Activated CD8-positive, alpha-beta memory T cell treated with anti-CD3 and anti-CD28 coated beads, Interleukin-2, amount 50 U/mL, for 4 hours (primary cell): ENCODE measurements around the gene FBXO9.

ENCODE experiments used
- DNase-seq: peaks from one replicate; pipeline ENCODE4 v3.0.0-alpha.2; 2020

The FBXO9 gene

DNA sequence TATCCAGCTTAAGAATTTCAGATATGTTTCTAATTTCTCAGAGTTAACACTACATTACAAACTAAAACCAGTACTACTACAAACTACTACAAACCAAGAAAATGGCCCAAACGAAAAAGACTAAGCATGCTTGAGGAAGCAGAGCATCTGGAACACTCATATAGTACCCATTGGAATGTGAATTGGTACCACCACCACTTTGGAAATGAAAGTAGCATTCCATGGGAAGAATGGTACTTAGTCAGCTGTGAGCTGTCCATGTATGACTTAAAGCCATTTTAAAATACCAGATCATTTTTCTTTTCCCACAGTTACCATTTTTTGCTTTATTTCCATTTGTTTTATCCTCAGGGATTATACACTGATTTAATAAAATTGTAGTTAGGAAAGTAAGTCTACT is 30.5 kb downstream of the FBXO9 start:
- no peak for DNase-seq

DNA sequence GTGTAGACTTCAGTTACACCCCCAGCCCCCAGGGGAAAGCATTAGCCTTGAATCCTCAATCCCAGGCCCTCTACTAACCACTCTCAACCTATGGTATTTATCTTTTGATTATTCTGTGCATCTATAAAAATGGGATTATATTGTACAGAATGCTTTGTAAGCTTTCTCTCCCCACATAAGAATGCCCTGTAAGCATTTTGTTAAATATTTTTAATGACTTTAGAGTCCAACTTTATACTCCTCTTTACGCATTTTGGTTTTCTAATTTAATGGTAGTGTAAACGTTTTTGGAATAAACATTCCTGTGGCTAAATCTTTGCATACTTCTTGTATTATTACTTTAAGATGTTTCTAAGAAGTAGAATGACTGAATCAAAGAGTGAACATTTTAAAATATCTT is 35.4 kb downstream of the FBXO9 start:
- no peak for DNase-seq

DNA sequence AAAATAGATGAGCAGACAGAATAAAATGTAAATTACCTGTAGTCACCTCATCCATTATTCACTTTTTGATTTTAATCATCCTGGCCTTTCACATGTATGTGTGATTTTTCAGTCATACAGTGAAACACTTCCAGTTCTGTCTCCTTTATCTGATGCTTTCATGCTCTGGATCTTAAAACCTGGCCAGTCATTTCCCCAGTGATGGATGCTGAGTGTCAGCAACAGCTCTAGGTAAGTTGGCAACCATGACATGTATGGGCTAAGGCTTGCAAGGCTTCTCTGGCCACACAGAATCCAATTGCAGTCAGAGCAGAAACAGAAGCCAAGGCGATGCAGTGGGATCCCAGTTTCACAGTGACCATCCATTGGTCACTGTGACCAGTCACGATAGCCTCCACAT is 35.8 kb downstream of the FBXO9 start:
- DNase-seq = no peak

DNA sequence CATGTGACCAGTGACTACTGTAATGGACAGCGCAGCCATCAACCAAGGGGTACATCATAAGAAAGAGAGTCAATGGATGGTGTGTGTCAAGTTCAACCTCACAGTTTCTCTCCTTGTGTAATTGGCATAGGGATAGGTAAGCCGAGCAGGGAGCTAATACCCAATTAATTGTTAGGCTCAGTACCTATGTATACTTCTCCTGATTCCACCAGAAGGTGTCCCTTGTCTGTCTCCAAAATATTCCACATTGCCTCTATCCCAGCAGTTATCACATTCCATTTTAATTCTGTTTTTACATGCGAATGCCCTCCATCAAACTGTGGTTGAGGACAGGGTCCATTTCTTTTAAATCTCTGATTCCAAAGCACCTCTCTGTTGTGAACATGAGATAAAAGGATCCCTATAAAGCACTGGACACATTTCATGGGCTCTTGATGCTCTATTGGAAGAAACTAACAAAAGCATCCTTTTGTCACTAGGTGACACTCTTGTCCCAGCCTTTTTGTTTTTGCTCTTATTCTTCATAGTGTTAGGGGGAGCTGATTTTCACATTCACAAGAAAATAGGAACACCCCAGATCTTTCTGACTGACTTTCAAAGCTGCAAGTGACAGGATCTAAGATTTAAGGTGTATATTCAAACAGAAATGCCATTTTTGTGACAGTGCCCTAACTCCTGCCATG is 38.9 kb downstream of the FBXO9 start:
- no peak for DNase-seq

DNA sequence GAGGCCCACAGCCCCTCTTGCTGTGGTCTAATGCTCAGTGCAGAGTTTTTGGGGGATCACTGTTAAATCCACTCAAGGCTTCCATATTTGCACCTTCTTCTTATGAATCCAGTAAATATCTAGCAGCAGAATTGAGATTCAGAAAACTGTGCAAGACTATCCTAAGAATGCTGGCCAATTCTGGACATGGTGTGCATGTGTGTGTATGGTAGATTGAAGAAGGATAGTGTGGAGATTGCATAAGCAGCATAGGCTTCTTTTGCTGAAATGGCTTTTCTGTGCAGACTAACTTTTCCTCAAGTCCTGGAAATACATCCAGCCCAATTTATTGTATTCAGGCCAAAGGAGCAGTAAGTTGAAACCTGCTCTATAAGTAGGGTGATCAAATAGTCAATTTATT is 39.7 kb downstream of the FBXO9 start:
- DNase-seq = no peak

DNA sequence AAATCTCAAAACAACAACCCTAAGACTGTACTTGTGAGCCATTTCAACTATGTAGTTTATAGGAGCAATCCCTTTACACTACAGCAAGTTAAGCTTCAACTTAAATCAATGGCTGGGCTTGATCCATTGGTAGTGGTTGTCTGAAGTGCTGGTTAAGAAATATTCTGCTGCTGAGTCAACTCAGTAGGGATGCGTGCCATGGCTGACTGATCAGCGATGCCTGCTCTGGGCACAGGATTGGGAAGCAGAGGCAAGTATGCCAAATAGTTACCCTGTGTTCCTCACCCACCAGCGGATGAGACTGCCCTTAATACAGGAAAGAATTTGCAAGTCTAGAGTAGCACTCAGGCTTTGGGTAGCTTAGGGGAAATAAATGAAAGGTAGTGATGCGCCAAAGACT is 41.9 kb downstream of the FBXO9 start:
- DNase-seq = no peak

DNA sequence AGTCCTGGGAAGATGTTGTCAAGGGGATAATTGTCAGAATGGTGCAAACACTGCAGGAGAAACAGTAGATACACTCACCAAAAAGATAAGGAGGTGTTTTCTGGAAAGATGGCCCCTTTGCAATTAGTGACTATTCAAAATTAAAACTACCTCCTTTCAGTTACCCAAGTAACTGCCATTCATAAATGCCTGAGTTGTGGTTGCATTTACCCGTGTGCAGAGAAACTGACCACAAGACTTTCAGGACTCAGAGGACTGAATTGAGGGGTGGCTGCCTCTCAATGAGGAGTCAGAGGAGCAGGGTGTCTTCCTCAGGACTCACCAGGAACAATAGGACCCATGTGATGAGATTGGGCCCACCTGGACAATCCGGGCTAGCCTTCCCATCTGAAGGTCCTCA is 44.4 kb downstream of the FBXO9 start:
- no peak for DNase-seq

DNA sequence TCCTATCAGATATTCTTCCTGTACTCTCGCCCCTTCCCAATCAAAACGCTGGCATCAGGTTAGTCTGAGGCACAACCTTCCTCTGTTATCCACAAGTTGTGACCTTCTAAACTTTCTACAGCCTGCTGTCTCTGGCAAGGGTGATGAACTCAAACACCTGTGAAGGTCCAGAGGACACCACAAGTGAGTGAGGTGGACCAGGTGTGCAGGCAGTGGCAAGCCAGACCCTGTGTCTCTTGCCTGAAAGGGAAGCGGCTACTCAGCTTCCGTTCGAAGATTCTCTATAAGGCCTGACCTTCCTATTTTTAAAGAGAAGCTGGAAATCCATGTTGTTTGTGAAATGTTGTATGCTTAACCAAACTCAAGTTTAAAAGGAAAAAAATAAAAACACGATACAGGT is 46.7 kb downstream of the FBXO9 start:
- DNase-seq = no peak

DNA sequence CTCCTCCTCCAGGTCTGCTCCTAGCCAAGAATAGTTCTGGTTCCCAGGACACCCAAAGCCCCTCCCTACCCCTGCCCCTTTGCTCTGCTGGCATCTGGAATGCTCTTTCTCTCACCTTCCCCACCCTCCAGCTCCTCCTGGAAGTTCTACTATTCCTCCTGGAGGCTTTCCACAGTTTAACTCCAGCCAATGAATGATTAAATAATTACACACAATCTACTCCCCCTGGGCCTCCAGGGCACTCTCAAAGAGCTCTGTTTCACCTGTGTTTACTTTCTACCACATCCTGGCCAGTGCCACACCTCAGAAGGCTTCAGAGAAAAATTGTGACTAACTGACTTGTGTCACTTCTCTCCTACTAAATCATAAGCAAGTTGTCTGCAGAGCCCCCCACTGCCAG is 47.2 kb downstream of the FBXO9 start:
- no peak for DNase-seq

DNA sequence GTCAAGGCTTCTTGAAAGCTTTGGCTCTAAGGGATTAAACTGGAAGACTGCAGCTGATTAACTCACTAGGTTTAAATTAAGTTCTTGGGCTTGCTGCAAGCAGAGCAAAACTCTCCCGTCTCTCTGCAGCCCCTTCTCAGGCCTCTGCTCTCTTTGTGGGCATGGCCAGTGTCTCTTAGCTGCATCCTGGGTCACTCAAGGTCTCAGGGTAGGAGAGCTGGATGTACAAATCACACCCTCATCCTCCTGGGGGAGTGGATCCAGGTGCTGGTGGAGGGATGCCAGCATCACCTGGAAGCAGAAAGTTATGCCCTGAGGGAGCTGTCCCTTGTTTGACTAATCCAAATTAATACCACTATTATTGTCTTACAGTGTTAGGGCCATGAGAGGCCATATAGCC is 47.7 kb downstream of the FBXO9 start:
- DNase-seq = no peak

DNA sequence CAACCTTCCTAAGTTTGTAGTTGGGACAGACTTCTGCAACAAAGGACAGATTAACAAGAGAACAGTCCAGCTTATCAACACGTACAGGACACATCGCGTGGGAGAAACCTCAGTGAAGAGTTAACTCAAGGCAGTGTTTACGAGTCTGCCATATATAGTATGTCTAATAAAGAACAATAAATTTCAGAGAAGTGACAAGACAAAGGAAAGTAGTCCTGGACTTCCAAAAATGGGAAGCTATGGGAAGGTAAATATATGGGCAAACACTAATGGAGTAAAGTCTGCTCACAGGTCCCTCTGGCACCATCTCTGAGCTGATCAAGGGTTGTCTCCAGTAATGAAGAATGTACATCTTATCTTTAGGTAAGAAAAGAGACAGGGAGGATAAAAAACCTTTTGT is 48.5 kb downstream of the FBXO9 start:
- no peak for DNase-seq

DNA sequence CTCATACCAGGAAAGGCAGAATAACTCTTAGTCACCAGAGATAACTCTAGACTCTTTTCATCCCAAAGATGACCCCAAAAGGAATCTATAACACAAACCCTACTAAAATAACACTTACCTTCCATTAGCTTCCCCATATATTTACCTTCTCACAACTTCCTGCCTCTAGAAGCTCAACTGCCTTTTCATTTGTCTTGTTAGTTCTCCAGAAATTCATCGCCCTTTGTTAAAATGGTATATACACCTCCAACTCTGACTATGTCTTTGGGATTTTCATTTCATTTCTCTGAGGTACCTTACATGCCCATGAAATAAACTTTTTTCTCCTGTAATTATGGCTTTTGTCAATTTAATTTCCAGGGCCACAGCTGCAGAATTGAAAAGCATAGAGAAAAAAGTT is 49.9 kb downstream of the FBXO9 start:
- DNase-seq = no peak

DNA sequence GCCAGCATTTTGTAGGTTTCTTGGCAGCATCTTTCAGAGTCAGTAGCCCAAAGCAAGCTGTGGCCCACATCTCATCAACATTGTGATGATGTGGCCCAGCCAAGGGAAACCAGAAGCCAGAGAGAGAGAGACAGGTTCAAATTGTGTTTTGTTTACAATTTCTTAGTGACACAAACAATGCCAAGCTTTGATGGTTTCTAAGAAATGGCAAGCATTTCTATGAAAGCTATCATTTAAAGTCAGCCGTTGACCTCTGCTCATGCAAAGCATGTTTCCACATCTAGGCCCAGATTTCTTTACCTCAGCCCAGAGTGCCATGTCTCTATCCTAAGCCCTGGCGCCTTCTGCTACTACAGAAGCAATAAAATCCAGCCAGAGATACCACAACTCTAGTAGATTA is 50.5 kb downstream of the FBXO9 start:
- no peak for DNase-seq

DNA sequence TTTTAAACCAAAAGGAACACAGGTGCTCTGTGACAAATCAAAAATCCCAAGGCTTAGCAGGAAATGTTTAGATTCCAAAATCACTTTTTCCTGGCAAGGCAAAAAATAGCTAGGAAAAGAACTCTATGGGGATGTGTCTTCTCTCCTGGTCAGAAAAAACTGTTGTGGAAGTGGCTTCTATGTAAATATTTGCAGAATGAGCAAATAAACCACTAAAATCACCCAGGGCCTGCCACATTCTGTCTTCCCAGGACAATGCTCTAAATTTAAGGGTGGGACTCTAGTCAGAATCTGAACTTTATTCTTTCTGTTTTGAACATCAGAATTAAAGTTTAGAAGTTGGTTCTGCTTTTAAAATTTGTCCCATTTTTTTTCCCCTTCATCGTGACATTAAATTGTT is 54.1 kb downstream of the FBXO9 start:
- no peak for DNase-seq

DNA sequence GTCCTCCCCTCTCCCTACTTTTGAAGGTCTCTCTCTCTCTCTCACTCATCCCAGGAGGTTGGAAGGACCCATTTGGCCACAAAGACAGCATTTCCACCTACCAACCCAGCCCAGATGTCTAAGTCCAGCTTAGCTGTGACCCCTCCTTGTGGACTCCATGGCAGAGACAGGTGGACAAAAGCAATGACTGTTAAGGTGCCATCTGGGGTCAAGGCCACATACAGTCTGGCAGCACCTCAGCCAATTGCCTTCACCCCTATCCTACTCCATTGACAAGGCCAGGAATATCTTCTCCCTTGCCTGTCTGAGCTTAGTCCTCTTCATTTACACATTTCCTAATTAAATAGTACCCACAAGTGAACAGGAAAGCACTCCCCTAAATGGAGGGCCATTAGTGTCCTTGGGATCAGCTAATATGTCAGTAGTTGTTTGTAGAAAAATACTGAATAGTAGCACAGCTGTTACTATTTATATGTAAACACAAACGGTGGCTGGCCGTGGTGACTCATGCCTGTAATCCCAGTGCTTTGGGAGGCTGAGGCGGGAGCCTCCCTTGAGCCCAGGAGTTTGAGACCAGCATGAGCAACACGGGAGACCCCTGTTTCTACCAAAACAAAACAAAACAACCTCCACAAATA is 54.7 kb downstream of the FBXO9 start:
- DNase-seq = no peak

DNA sequence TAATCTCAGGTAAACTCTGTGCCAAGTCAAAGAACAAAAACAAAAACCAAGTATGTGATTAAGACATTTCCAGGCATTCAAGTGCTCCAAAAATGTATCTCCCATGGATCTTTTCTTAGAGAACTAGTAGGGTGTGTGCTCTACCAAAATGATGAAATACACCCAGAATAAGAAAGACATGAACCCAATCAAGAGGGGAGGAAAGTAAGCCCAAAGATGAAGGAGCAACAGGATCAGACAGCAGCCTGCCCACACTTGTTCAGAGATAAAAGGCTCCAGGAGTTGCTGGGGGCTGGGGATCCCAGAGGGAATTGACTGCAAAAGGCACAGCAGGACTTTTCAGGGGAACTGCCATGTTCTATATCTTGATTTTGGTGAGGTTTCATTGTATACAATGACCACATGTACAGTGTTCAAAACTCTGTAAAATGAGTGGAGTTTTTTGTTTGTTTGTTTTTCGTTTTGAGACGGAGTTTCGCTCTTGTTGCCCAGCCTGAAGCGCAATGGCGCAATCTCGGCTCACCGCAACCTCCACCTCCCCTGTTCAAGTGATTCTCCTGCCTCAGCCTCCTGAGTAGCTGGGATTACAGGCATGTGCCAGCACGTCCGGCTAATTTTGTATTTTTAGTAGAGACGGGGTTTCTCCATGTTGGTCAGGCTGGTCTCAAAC is 59.1 kb downstream of the FBXO9 start:
- no peak for DNase-seq

DNA sequence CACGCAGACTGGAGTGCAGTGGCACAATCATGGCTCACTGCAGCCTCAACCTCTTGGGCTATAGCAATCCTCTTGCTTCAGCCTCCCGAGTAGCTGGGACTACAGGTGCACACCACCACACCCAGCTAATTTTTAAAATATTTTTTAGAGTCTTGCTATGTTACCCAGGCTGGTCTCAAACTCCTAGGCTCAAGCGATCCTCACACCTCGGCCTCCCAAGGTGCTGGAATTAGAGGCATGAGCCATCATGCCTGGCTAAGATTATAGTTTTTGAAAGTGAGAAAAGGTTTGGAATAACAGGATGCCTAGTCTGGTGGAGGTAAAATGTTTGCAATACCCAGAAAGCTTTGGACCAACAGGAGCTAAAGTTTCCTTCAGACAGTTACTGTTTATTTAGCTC is 60.1 kb downstream of the FBXO9 start:
- no peak for DNase-seq

DNA sequence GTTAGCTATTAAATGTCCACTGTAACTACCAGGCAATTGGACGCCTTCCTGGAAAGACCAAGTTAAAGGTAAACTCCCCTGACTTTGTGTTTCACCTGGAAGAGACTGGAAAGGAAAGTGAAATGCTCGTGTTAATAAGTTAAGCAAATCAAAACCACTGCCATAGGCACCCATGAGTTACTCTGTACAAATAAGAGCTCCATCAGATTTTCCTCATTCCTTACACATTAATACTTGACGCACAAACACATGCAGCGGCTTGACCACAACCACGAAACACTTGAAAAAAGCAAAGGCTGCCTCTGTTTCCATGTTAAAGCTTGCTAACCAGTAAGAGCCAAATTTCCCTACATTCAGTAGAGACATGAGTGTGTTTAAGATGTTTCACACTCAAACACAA is 63.6 kb downstream of the FBXO9 start:
- no peak for DNase-seq

DNA sequence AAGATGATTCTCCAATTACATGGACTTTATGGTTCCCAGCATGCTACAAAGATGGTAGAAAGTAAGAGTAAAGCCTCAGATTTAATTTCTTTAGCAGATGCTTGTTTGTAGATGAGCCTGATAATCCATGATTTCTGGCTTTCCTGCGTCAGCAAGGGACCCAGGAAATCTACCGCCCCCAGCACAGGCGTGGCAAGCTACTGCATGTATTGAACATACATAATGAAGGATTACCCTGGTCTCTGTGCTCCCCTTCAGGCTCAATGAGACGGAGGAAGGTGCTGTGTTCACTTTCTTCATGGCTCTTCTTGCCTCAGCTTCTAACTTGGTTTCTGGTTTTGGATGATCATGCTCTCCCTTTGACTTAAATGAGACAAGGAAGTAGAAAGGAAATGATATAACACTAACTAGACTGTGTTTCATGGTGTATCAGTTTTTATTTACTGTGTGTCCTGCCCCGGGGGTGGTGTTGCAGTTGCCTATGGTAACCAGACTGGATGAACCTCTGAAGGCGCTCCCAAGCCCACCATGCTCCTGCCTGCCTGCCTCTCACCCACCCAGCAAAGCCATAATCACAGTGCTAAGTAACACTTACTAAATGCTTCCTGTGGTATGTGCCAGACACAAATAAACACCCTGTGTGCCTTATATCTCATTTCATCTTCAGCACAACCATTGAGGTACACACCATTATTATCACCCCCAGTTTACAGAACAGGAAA is 65.5 kb downstream of the FBXO9 start:
- DNase-seq = no peak

DNA sequence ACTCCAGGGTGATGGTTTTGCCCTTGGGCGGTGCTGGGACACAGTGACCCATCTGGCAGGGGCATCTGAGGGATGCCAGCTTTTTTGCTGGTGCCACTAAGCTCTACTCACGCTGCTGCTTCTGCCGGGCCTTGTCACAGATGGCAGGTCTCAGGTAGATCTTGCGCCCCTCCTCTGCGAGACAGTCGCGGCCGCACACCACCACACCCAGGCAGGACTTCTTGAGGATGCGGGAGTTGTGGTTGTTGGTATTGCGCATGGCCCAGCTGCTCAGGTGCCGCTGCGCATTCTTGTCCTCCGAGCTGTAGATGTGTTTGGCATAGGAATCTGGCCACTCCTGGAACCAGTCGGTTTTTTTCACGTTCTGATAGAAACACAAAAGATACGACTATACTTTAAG is 68.8 kb downstream of the FBXO9 start:
- no peak for DNase-seq

DNA sequence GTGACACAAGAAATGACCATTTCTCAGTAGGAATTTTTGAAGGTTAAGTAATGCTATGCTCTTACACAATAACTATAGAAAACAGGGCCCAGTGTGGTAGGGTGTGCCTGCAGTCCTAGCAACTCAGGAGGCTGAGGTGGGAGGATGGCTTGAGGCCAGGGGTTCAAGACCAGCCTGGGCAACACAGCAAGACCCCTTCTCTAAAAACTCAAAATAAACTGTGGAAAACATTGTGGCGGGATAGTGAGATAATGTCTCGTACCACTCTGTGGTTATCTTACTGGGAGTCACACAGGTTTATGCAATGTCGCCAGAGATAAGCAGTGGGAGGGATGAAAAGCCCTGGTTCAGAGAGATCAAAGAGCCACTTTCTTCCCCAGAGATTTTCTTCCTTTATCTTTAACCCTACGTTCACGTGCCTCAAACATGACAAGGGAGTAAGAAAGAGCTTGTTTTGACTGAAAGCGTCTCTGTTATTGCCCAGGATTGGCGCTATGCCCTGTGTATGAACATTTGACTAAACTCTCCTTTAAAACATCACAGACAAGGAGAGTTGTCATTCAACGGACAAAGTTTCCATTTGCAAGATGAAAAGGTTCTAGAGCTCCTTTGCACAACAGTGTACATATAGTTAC is 69.5 kb downstream of the FBXO9 start:
- DNase-seq = no peak

DNA sequence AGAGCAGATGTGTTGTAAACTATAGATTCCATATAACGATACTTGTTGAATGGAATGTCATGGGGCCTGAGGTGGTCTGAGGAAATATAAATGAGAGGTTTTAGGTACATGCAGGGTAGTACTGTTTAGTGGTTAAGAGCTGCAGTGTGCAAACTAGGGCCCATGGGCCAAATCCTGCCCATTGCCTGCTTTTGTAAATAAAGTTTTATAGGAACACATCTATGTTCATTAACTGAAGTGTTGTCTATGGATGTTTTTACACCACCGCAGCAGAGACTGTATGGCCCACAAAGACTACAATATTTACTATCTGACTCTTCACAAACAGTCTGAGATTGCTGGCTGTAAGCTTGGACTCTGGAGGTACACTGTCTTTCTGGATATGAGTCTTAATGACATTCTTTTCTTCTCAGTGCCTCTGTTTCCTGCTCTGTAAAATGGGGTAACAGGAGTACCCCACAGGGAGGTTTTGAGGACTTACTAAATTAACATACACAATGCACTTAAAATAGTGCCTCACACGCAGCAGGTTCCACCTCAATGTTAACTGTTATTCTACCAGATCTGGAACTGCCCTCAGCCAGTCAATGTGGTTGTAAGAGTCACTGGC is 70.9 kb downstream of the FBXO9 start:
- no peak for DNase-seq

DNA sequence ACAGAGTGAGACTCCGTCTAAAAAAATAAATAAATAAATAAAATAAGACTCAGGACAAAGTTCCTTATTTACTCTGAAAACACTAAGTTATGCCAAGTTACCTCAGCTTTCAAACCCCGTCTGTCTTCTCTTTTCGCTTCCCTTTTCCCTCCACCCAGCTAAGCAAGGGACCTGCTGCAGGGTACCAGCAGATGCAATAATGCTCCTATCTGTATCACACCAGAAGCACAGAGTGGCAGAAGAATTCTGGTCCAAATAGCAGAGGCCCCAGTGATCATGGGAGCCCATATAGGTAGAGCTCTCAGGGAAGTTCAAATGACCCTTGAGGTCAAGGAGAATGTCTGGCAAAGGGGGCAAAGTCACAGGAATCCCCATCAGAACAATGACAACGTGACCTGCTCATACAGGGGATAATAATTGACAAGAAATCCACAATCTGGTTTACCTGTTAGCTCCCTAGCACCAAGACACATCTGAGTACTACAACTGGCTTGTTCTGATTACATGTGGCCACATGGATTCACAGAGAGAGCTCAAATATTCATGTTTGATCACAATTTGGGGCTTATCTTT is 74.7 kb downstream of the FBXO9 start:
- no peak for DNase-seq
